CD14-positive monocyte (primary cell): ENCODE measurements around the gene LIN37. TPM values are rescaled to one million over a fixed set of nuclear protein-coding genes. Genes with fewer than 3 reads are reported as not detected.
A peak's percentile ranks its signal among the peaks of the same experiment; 100 is the strongest.

ENCODE experiments used
- DNase-seq, 3 donors: peaks; one replicate each; pipeline ENCODE4 v3.0.0-alpha.2; 2011 to 2022
- H2AFZ ChIP-seq: 2 replicates; pipeline ENCODE4 v1.6.0; 2012; ENCODE audit warnings: mild to moderate bottlenecking, low read depth, low read length, inconsistent platforms; ENCODE audit not compliant: insufficient read depth, poor library complexity, severe bottlenecking
- H3K27ac ChIP-seq, 2 donors: 1 replicate in 1 of 2; 2 replicates in 1 of 2; pipeline ENCODE4 v1.5.1; 2012 to 2013; ENCODE audit warnings: low read length in 2 of 2, control low read depth in 1 of 2, inconsistent platforms in 1 of 2, low read depth in 1 of 2, mild to moderate bottlenecking in 1 of 2
- H3K27me3 ChIP-seq, 2 donors: one replicate each; pipeline versions ENCODE4 v1.6.0 to v1.6.1; 2011 to 2013; ENCODE audit warnings: low read length in 2 of 2; ENCODE audit not compliant: control insufficient read depth in 2 of 2, insufficient read depth in 2 of 2
- H3K36me3 ChIP-seq, 2 donors: replicated peaks in 1 of 2; 1 replicate in 1 of 2; 2 replicates in 1 of 2; pipeline versions ENCODE4 v1.5.1 to v1.6.1; 2012 to 2013; ENCODE audit warnings: low read length in 2 of 2, control low read depth in 1 of 2, inconsistent platforms in 1 of 2, mild to moderate bottlenecking in 1 of 2; ENCODE audit not compliant: insufficient read depth in 2 of 2, control insufficient read depth in 1 of 2
- H3K4me1 ChIP-seq, 2 donors: 1 replicate in 1 of 2; 2 replicates in 1 of 2; pipeline versions ENCODE4 v1.5.1 to v1.6.1; 2012 to 2013; ENCODE audit warnings: low read length in 2 of 2, control low read depth in 1 of 2, inconsistent platforms in 1 of 2, mild to moderate bottlenecking in 1 of 2, moderate library complexity in 1 of 2; ENCODE audit not compliant: insufficient read depth in 2 of 2, control insufficient read depth in 1 of 2
- H3K4me2 ChIP-seq: replicated peaks from 2 replicates; pipeline ENCODE3; 2012; ENCODE audit warnings: low read length, moderate library complexity, mild to moderate bottlenecking; ENCODE audit not compliant: poor library complexity, severe bottlenecking; ENCODE audit errors: extremely low read depth
- H3K4me3 ChIP-seq, 3 experiments: fragments of 200-600 bp in 1 of 3; sonication (generic) in 1 of 3; replicated peaks in 1 of 3; 1 replicate in 2 of 3; 2 replicates in 1 of 3; pipeline ENCODE4 v1.5.1; 2011 to 2013; ENCODE audit warnings: low read length in 3 of 3, mild to moderate bottlenecking in 3 of 3, control low read depth in 2 of 3, low read depth in 2 of 3, inconsistent platforms in 1 of 3, moderate library complexity in 1 of 3
- H3K79me2 ChIP-seq: 2 replicates; pipeline ENCODE4 v1.6.0; 2012; ENCODE audit warnings: mild to moderate bottlenecking, control low read depth, inconsistent platforms, low read length, moderate library complexity; ENCODE audit not compliant: insufficient read depth
- H3K9ac ChIP-seq: 2 replicates; pipeline ENCODE4 v1.6.0; 2017; ENCODE audit warnings: low read length, mild to moderate bottlenecking; ENCODE audit not compliant: insufficient read depth, poor library complexity, severe bottlenecking
- H3K9me3 ChIP-seq, 2 donors: replicated peaks in 1 of 2; 1 replicate in 1 of 2; 2 replicates in 1 of 2; pipeline versions ENCODE4 v1.5.1 to v1.6.1; 2012 to 2013; ENCODE audit warnings: low read length in 2 of 2, control low read depth in 1 of 2; ENCODE audit not compliant: control insufficient read depth in 1 of 2, insufficient read depth in 1 of 2
- H4K20me1 ChIP-seq: 2 replicates; pipeline ENCODE4 v1.6.0; 2012; ENCODE audit warnings: mild to moderate bottlenecking, low read length, control low read depth, moderate library complexity; ENCODE audit not compliant: insufficient read depth
- H3K27ac Mint-ChIP-seq, 7 donors: one replicate each; pipeline ENCODE4 v1.8.0; 2020; ENCODE audit warnings: mild to moderate bottlenecking in 7 of 7, mixed read lengths in 7 of 7, moderate library complexity in 6 of 7, inconsistent platforms in 2 of 7
- H3K27me3 Mint-ChIP-seq, 3 donors: one replicate each; pipeline ENCODE4 v1.8.0; 2021 to 2022; ENCODE audit warnings: low read depth in 3 of 3, mild to moderate bottlenecking in 3 of 3, mixed read lengths in 3 of 3, moderate library complexity in 3 of 3, inconsistent platforms in 1 of 3
- H3K36me3 Mint-ChIP-seq, 2 donors: one replicate each; pipeline ENCODE4 v1.8.0; 2020; ENCODE audit warnings: mixed read lengths in 2 of 2, inconsistent platforms in 1 of 2, mild to moderate bottlenecking in 1 of 2
- H3K4me1 Mint-ChIP-seq: one replicate; pipeline ENCODE4 v1.8.0; 2020; ENCODE audit warnings: mild to moderate bottlenecking, mixed read lengths
- H3K4me3 Mint-ChIP-seq, 2 donors: one replicate each; pipeline ENCODE4 v1.8.0; 2020; ENCODE audit warnings: mild to moderate bottlenecking in 2 of 2, mixed read lengths in 2 of 2, moderate library complexity in 1 of 2
- H3K9me3 Mint-ChIP-seq, 7 donors: one replicate each; pipeline ENCODE4 v1.8.0; 2020 to 2022; ENCODE audit warnings: mixed read lengths in 7 of 7, mild to moderate bottlenecking in 6 of 7, moderate library complexity in 6 of 7, inconsistent platforms in 2 of 7
- CTCF ChIP-seq: fragments of 200-600 bp; IDR thresholded peaks from one replicate; pipeline ENCODE4 v1.8.0; 2022; ENCODE audit warnings: antibody characterized with exemption, mild to moderate bottlenecking
- WGBS: methylation state at CpG from one replicate; pipeline ENCODE4 v1.1.5; 2013; ENCODE audit warnings: missing lambda C conversion rate; ENCODE audit not compliant: insufficient coverage; 5-methylcytosine and 5-hydroxymethylcytosine counted together
- intact Hi-C, 2 donors: fragments of 100-400 bp; cut with micrococcal nuclease; formaldehyde crosslinking; loops; one replicate each; pipeline versions ENCODE4 v1.15.0 to v1.15.1; 2023
- polyA plus RNA-seq, 3 donors: library from polyadenylated mRNA; depleted of rRNA in 1 of 3; unstranded in 2 of 3; stranded (reverse) in 1 of 3; fragments of 300-500 nt in 2 of 3; fragments of >200 nt in 1 of 3; fragmentation: Illumina TruSeq in 2 of 3; gene quantifications; 1 replicate in 2 of 3; 2 replicates in 1 of 3; pipeline ENCODE4 v1.2.3, GENCODE V29; 2012 to 2021

Gene LIN37
- polyA plus RNA-seq, 3 donors = 5.6 to 28.6 (median 7.2) TPM

GRCh38 chr19:35783469-35784434 lies 35.4 kb downstream of the LIN37 start:
- peaks cover 0 to 3% (median 0%) of the 10 kb centered on the region in 3 donors for H3K27me3 Mint-ChIP-seq
- no peaks in the 10 kb centered on the region for H4K20me1 ChIP-seq
- peaks cover 39 to 66% of the 10 kb centered on the region in 2 donors for H3K36me3 Mint-ChIP-seq
- no peaks in the 10 kb centered on the region for H3K27me3 ChIP-seq
- intact Hi-C loops = no loop called here
- no peak for DNase-seq
- WGBS = 96% methylated on average over 11 of the region's 28 CpGs
- TF ChIP-seq CTCF = no peak
- no peak overlapping the region for H3K4me3 Mint-ChIP-seq
- H3K4me3 ChIP-seq = no peak overlapping the region
- H3K4me1 ChIP-seq = no peaks in the 10 kb centered on the region
- no peaks in the 10 kb centered on the region for H3K9me3 Mint-ChIP-seq
- H3K79me2 ChIP-seq = no peaks in the 10 kb centered on the region
- no peak overlapping the region for H3K9ac ChIP-seq
- peaks cover 33 to 47% of the 10 kb centered on the region in 2 donors for H3K36me3 ChIP-seq
- no peak overlapping the region for H2AFZ ChIP-seq
- H3K27ac ChIP-seq = no peak overlapping the region
- no peak overlapping the region for H3K4me2 ChIP-seq
- no peaks in the 10 kb centered on the region for H3K4me1 Mint-ChIP-seq
- H3K9me3 ChIP-seq = no peaks in the 10 kb centered on the region
- peak overlapping the region in 1 of 7 donors; percentile 30 for H3K27ac Mint-ChIP-seq

- Mint-ChIP-seq H3K27ac (no peak overlapping the region), H3K4me3 (no peak overlapping the region), H3K4me1 (no peaks in the 10 kb centered on the region), H3K9me3 (no peaks in the 10 kb centered on the region), H3K36me3 (peaks cover 32 to 59% of the 10 kb centered on the region in 2 donors), H3K27me3 (peaks cover 0 to 5% (median 0%) of the 10 kb centered on the region in 3 donors)
- intact Hi-C loops = no loop called here
- no peak overlapping the region for H2AFZ ChIP-seq
- no peak overlapping the region for H3K27ac ChIP-seq
- H3K79me2 ChIP-seq = no peaks in the 10 kb centered on the region
- no peak overlapping the region for H3K9ac ChIP-seq
- no peaks in the 10 kb centered on the region for H3K4me1 ChIP-seq
- H4K20me1 ChIP-seq = no peaks in the 10 kb centered on the region
- H3K4me2 ChIP-seq = no peak overlapping the region
- WGBS = 90% methylated on average over 24 of the region's 45 CpGs
- DNase-seq = no peak
- no peaks in the 10 kb centered on the region for H3K27me3 ChIP-seq
- no peaks in the 10 kb centered on the region for H3K9me3 ChIP-seq
- H3K4me3 ChIP-seq = no peak overlapping the region
- TF ChIP-seq CTCF = no peak
- peaks cover 31 to 44% of the 10 kb centered on the region in 2 donors for H3K36me3 ChIP-seq
These were observed 36.3 kb downstream of the LIN37 start for GRCh38 chr19:35784503-35785338.
